Measurements from ENCODE around the gene SNRK.

The SNRK gene, protein sequence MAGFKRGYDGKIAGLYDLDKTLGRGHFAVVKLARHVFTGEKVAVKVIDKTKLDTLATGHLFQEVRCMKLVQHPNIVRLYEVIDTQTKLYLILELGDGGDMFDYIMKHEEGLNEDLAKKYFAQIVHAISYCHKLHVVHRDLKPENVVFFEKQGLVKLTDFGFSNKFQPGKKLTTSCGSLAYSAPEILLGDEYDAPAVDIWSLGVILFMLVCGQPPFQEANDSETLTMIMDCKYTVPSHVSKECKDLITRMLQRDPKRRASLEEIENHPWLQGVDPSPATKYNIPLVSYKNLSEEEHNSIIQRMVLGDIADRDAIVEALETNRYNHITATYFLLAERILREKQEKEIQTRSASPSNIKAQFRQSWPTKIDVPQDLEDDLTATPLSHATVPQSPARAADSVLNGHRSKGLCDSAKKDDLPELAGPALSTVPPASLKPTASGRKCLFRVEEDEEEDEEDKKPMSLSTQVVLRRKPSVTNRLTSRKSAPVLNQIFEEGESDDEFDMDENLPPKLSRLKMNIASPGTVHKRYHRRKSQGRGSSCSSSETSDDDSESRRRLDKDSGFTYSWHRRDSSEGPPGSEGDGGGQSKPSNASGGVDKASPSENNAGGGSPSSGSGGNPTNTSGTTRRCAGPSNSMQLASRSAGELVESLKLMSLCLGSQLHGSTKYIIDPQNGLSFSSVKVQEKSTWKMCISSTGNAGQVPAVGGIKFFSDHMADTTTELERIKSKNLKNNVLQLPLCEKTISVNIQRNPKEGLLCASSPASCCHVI

DNA sequence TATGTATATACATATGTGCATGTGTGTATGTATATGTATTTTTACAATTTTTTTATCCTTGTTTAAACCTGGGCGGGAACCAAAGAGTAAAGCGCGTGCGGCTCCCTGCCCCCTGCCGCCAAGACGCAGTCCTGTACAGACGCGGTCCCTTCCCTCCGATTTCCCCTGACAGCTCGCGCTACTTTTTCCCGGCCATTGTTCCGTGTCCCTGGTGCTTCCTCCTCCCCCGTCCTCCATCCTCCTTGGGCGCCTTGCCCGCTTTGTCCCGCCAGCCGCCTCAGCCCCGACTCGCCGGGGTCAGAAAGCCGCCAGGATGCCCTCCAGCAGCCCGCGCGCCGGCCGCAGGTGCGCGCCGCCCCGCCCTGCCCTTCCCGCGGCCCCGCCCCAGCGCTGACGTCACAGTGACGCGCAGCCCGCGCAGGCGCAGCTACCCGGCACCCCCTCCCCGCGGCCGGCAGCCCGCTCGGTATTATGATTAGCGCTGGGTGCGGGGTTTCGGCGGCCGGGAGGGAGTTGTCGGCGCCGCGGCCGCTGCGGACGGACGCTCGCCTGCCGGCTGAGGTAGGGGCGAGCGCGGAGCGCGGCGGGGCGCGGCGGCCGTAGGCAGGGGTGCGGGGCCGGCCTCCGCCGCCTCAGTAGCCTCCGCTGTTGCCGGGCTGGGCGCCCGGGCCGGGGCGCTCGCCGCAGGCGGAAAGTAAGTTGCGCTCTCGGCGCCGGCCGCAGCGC is at the start of gene SNRK:
SNRK (plus strand) TSS at position 426 of the 726 bp plus-strand sequence. CDS start 16,664 bp downstream, outside the sequence.
- DNase-seq, result peak; percentile 78

DNA sequence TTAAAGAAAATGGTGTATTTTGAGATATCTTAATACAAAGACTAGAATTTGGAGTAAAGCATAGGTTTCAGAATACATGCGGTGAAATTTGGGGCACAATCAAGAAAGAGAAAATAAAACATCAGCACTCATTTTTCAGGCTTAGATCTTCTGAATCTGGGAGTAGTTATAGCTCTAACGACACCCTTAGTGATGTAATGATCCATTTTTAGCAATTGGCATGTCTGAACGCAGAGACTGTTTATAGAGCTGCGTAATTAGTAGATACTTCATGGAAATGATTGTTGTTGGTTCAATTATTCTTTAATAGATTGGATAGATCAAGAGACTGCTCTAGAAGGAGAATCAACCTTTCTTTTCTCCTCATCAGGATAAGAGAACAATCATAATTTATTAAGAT is 47.5 kb upstream of the SNRK start:
- DNase-seq, result no peak

DNA sequence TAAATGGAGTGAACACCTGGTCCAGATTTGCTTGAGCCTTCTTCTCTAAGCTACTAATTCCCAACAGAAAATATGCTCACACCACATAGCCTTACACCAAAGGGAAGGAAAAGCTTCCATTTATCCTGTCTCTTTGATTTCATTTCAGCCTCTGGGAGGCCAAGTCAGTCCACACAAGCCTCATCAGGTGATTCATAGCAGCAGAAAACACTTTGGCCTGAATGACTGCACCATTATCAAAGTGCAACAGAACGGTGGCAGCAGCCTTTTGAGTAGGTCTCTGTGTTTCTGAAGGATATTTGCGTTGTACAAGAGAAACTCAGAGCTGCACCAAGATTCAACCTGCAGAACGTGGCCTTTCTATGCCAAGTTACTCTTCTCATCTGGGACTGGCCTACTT is 46.6 kb upstream of the SNRK start:
- no peak for DNase-seq

DNA sequence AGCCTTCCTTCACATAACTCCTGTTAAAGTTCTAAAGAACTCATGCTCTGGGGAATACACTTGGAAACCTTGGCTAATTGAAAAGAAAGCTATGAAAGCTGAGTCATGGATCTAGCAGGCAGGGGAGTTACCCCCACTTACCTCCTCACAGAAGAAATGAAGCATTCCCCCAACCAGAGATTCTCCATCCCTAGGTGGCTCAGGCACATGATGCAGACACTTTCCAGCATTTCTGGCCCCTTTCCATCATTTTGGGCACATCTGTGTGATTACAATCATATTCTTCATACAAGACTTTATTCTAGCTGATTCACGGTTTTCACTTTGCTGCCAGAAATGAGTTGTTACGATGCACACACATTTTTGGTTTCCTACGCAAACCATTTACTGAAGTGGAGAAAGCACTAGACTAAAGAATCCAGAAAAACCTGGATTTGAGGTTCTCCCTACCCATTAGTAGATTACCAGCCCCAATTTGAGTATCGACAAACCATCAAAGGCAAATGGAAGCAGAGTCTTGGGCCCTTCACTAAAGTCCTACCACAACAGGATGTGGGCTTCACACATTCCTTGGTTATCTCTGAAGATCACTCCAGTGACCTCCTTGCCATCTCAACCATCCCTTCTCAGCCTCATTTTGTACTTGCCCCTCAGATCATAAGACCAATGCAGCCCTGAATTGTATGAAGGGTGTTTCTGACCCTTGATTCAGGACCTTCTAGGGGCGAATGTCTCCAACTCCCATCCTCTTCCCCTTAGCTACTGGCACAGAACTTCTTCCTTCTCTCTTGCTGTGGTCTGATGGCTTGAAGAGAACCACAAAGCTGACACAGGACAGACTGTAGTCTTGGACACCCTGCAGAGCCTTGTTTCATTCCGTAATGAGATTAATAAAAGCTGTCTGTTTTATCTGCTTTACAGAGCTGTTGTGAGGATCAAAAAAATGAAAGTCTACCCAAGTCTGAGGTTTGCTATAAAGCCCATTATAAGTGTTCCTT is 42.5 kb upstream of the SNRK start:
- peak; percentile 51 for DNase-seq

DNA sequence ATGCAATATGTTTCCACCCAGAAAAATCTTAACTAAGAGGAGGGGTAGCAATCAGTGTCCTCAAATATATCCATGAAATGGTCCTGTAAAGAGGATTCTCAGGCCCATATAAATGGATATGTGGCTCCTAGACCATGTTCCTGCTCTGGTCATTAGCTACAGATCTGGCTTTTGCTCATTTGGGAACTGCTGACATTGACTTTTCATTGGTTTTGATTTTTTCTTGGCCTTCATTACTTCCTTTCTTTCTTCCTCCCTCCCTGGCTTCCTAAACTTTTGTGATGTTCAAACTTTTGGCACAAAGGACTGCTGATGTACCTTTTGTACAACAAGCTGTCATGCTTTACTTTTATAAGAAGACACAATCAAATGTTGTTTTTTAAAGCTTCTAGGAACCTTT is 41.6 kb upstream of the SNRK start:
- DNase-seq, result no peak

DNA sequence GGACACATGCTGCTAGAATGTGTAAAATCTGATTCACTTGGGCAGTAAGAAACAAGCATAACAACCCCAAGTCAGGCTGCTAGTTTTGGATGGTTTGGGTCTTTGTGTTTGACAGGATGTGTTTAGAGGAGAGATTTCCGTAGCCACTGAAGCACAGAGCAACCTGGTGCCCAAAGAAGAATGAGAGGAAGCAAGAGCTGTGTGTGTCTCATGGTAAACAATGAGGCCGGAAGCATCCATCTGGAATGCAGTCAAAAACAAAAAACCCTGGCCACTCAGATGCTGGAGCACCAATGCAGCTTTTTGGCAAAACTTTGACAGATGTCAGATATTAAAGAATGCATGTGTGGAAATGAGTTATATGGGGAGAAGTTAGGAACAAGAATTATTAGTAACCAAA is 39.4 kb upstream of the SNRK start:
- no peak for DNase-seq

DNA sequence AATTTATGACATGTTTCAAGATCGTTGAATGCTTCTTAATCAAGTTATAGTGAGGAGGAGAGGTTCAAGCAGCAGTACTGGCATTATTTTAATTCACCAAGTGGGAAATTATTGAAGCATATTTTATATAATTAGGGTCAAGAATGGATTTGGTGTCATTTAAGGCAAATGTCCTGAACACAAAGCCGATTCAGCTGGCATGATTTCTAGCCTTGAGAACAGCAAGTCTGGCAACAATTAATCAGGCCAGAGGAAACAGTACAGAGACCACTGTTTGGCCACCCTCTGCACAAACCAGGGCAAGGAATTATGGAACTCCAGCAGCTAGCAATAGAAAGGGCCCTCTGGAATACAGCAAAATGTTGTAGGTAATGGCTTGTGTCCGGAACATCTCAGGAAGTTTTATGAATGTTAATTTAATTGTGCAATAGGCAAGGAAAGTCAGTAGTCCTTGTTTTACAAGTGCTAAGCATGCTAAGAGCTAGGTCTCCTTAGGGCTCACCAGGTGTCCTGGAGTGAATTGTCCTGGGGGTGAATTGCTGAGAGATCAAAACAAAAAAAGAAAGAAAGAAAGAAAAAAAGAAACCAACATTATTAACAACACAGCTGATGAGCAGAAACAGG is 38.7 kb upstream of the SNRK start:
- DNase-seq, result no peak

DNA sequence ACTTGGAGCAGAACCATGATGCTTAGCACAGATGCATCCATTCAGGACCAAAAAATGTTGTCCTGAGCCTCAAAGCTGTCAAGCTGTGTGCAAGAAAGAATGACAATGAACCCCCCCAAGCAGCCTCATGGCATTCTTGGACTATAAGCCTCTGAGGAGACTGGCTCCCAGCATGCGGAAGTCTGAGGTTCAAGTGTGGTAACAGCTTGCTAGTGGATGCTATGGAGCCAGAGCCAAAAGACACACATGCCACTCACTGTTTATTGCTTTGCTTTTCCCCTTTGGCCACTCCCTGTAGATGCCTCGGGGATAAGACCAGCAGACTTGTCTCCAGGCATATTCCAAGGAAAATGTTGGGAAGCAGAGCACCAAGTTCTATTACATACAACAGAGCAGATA is 38.2 kb upstream of the SNRK start:
- peak; percentile 10 for DNase-seq

DNA sequence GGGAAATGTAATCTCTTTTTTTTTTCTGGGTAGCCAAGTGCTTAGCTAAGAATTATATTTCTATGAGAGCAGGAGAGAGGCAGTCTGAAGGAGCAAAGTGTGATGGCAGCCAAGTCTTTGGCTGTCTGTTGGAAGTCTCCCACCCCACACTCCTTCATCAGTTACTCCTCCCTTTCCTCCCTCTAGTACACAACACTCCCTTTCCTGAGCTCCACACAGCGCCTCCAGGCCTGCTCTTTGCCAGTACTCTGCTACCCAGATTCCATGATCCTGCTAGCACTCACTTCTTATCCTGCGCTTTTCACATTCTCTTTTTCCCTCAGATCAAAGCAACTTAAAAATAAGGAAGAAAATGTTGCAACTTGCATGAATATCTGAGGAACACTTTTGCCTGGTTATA is 37.4 kb upstream of the SNRK start:
- DNase-seq, result no peak

DNA sequence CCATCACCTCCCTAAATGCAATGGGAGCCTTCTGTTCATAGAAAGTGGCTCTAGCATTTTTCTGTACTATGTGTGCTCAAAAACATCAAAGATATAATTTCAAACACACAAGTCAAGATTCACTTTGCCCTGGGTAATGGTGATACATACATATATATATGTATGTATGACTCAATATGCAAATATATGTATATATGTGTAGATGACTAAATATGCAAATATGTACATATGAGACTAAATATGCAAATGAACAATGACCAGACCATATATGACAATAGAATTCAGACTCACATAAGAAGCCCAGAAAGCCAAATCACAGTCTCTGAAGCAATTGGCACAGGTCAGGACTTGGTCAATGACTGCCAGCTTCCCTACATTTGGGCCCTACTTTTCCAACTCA is 36.9 kb upstream of the SNRK start:
- DNase-seq, result no peak

DNA sequence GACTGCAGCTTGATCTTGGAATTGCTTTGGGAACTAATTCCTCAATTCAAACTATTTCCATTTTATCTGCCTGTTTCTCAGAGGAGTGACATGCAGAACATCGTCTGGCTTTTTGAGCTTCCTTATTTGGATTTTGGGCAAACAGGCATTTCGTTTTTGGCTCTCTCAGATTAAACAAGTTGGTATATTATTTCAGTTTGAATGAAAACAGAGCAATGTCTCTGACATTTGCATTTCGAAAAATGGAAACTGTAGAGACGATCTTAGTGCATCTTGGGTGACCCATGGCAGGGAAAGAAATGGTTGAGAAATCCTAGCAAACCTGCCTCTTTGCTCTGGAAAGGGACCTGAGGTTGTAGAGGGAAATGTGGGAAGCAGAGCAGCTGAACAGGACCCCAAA is 33.0 kb upstream of the SNRK start:
- DNase-seq, result no peak

DNA sequence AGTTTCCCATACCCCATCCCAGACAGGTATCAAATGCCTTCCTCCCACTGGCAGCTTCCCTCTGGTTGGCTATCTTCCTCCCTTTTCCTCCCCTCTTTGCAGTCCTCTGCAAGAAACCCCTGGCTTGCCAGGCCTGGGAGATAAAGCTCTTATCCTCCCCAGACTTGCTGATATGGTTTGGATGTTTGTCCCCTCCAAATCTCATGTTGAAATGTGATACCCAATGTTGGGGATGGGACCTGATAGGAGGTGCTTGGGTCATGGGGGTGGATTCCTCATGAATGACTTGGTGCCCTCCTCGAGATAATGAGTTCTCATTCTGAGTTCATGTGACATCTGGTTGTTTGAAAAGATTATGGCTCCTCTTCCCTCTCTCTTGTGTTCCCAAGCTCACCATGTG is 32.2 kb upstream of the SNRK start:
- DNase-seq, result no peak

DNA sequence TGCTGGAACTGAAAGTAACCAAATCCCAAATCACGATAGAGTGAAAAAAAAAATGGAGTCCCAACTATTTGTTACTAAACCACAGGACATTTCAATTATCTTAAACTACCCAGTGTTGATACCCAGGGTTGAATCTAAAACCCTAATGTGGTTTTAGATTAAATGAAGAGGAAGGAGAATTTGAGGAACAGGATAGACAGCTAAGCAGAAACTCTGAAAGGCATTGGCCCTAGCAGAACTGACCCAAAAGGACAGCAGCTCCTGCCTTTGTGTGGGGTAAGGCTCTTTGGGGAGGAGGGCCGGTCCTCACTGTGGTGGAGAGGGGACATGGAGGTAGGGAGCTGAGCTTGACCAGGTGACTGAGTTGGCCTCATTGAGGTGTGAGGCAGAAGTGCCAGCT is 30.7 kb upstream of the SNRK start:
- DNase-seq, result no peak

DNA sequence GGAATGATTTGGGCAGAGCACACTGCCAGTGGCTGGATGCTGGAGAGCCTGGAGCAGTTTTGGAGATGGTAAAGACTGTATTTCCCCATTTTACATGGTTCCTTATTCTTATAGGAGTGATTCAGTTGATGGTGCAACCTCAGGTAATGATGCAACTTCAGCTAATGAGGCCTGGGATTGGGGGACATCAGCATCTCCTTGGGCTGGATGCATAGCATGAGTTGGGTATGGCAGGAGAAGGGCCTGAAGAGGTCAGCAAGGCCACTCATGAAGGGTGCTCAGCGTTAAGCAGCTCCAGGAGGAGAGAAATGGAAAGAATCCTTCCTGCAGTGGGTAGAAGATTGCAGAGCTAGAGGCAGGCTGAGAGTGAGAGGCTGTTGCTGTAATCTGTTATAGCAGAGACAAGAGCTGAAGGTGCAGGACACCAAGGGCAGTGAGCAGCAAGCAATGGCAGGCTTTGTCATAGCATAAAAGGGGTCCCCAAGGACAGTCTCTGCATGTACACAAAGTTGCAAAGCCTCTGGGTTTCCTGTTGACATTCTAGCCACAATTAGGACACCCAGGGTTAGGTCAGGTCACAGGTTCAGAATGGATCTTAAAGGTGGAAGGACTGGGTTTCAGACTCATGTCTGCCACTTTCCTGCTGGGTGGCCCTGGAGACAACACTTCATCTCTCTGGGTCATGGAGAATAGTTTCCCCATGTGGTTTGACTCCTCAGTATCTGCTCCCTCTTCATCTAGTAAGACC is 29.5 kb upstream of the SNRK start:
- no peak for DNase-seq

DNA sequence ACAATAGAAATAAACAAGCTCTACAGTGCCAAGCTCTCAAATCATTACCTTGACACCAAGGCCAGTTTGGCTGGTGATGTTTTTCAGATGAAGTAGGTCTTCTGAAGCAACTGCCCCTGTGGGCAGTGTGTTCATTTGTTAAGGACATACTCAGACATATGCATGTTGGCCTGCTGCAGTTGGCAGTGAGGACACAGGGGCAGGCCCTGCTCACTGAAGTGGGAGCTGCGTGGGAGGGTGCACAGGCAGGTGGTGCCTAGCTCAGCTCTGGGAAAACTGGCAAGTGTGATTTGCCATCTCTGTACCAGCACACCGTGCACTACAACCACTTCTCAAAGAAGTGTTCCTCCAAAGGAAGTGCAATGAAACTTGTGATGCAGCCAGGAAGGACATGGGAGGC is 28.5 kb upstream of the SNRK start:
- no peak for DNase-seq

DNA sequence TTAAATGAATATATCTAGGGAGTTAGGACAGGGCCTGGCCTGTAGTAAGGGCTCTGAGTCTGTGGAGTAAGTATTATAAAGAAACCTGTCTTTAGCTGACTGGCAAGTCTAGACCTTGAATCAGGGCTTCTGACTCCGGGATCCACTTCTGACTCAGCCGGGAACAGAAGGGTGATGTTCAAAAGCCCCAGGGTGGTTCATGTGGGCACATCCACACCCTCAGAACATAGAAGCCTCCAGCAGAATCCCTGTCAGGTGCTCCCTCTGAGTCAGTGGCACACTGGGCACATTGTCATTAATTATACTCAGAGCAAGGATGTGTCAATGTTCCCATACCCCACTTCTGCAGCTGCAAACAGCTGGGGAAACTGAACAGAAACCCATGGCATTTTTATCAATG is 26.7 kb upstream of the SNRK start:
- DNase-seq, result no peak

DNA sequence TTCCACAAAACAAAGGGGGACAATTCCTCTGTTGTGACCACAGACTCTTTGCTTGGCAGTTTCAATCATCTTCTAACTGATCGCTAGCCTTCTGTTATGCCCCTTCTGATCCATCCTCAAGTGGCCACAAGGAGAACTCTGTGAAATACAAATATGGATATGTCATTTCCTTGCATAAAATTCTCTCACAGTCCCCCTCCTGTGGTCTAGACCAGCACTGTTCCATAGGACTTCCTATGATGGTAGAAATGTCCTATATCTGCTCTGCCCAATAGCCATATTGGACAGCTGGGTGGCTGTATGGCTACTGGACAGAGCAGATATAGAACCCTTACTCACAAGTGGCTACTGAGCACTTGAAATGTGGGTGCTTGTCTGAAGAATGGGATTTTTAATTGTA is 25.9 kb upstream of the SNRK start:
- DNase-seq, result peak; percentile 13

DNA sequence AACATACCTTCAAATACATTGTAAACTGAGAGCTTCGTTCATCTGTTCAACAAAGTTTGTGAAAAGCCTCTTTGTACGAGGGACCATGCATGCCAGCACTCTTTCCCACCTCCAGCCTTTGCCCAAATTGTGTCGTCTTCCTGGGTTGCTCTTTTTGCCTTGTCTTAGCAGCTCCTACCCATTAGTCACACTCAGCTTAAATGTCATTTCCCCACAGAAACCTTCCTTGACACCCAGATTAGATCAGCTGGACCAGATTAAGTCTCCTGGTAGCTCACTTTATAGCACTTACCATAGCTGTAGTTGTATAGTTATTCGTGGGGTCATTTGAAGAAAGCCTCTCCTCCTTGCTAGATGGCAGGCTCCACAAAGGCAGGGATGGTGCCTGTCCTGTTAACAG is 24.1 kb upstream of the SNRK start:
- DNase-seq, result no peak

DNA sequence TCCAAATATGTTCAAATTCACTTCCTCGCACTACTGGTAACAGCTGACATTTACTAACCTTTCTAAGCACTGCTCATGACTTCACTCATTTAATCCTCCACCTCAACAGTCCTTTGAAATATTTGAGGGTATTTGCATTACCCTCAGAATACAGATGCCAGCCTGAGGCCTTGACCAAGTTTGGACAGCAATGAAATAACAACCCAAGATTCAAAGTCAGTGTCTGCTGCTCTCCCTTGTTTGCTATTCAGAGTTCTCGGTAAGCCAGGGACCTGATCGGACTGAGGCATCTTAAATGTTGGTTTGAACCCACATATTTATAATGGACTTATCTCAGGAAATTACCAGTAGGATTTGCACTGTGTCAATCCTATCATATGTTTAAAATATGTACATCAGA is 19.9 kb upstream of the SNRK start:
- no peak for DNase-seq

DNA sequence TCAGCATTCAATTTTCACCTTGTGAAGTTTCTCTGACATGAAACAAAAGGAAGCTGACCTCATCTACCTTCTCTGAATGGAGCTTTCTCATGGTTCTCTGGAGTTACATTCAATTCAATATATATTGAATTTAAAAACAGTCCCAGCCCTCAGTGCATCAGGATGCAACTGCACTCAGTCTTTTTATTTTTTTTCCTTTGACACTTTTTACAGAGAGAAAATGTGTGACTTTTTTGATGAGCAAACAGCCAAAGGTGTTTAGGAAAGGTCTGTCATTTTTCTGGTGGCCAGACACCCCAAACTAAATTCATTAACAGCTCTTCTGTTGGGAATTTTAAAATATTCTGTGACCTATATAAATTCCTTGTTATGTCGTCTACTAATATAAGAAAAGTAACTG is 19.3 kb upstream of the SNRK start:
- DNase-seq, result no peak

DNA sequence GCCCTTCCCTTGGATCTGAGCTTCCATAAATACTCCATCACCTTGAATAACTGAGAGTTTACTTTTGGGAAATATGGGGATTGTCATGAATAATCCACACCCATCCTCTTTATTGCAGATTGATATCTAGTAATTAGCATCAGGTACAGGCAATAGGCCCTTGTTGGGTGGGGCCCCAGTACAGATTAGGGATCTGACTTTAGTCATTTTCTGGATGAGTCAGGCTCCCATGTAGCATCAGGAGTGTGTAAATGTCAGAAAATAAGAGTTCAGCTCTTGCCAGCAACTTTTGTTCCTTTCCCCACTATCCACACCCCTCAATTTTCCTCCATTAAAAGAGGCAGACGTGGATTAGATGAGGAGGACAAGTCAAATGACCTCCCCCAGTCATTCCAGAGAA is 17.7 kb upstream of the SNRK start:
- no peak for DNase-seq
